VCaP (cell line): ENCODE results near the gene SPOCK1.

Experiments
- H3K27ac ChIP-seq: fragments of 450-650 bp; 2 replicates; pipeline ENCODE4 v1.5.1; 2017
- CTCF ChIP-seq: fragments of 450-650 bp; conservative IDR thresholded peaks from 2 replicates; pipeline ENCODE4 v1.5.1; 2017; ENCODE audit warnings: mild to moderate bottlenecking, moderate library complexity

SPOCK1 gene

GRCh38 chr5:137431051-137431450 lies 68.1 kb downstream of the SPOCK1 start:
- TF ChIP-seq CTCF = no peak
- no peak overlapping the region for H3K27ac ChIP-seq

- H3K27ac ChIP-seq = no peak overlapping the region
- no peak for TF ChIP-seq CTCF
Measured at GRCh38 chr5:137415231-137415681, 83.9 kb downstream of the SPOCK1 start.

GRCh38 chr5:137414112-137414755 lies 84.9 kb downstream of the SPOCK1 start:
- no peak overlapping the region for H3K27ac ChIP-seq
- no peak for TF ChIP-seq CTCF

GRCh38 chr5:137412136-137412535 lies 87.0 kb downstream of the SPOCK1 start:
- TF ChIP-seq CTCF = no peak
- no peak overlapping the region for H3K27ac ChIP-seq

GRCh38 chr5:137410234-137411010 lies 88.7 kb downstream of the SPOCK1 start:
- no peak overlapping the region for H3K27ac ChIP-seq
- TF ChIP-seq CTCF = no peak

GRCh38 chr5:137409736-137410135 lies 89.4 kb downstream of the SPOCK1 start:
- TF ChIP-seq CTCF = no peak
- H3K27ac ChIP-seq = no peak overlapping the region

GRCh38 chr5:137407090-137407489 lies 92.0 kb downstream of the SPOCK1 start:
- no peak overlapping the region for H3K27ac ChIP-seq
- TF ChIP-seq CTCF = no peak
